ENCODE measurements around the gene TRABD2A. TPM values are rescaled to one million over a fixed set of nuclear protein-coding genes. Genes with fewer than 3 reads are reported as not detected.

The TRABD2A gene
- total RNA-seq, result 1 to 10 TPM in 1 of 4 donors, under 1 TPM in 2, not detected in 1; 0.14 to 3.0 (median 0.29) TPM

- Histone ChIP-seq H3K4me1 (peaks cover 0 to 20% of the 10 kb centered on the region in 2 donors), H3K9me3 (no peaks in the 10 kb centered on the region), H3K27me3 (peaks cover 0 to 6% of the 10 kb centered on the region in 2 donors), H3K36me3 (no peaks in the 10 kb centered on the region), H3K27ac (no peak within 1 kb of the TSS), H3K4me3 (peak within 1 kb of the TSS; percentile 24 to 43)
- no peak for DNase-seq
- no peak for TF ChIP-seq CTCF (IDR thresholded peaks at IDR 0.05)
- TF ChIP-seq POLR2A (IDR thresholded peaks at IDR 0.05), result no peak
- intact Hi-C loops (cut with DNase I; ENCODE audit: low total_unique reads), result no loop called here
Observed at GRCh38 chr2:84880645-84881521, at the start of gene TRABD2A. TSS of gene TRABD2A (minus strand) at chr2:84881084. CDS start at chr2:84881039, 45 bp downstream.

- Histone ChIP-seq H3K9me3 (no peaks in the 10 kb centered on the region), H3K27me3 (no peaks in the 10 kb centered on the region), H3K36me3 (no peaks in the 10 kb centered on the region), H3K4me3 (no peak overlapping the region), H3K4me1 (no peaks in the 10 kb centered on the region), H3K27ac (no peak overlapping the region)
- TF ChIP-seq POLR2A (IDR thresholded peaks at IDR 0.05) (no peak), CTCF (IDR thresholded peaks at IDR 0.05) (no peak)
- intact Hi-C loops (cut with DNase I; ENCODE audit: low total_unique reads), result no loop called here
- DNase-seq, result no peak
Observed at GRCh38 chr2:84927275-84927627, 46.4 kb upstream of the TRABD2A start.

- intact Hi-C loops (cut with DNase I; ENCODE audit: low total_unique reads), result no loop called here
Observed at GRCh38 chr2:84925724-84926376, 45.0 kb upstream of the TRABD2A start.

GRCh38 chr2:84925336-84925723 is 44.4 kb upstream of the TRABD2A start:
- TF ChIP-seq CTCF (IDR thresholded peaks at IDR 0.05) (no peak), POLR2A (IDR thresholded peaks at IDR 0.05) (no peak)
- Histone ChIP-seq H3K9me3 (no peaks in the 10 kb centered on the region), H3K4me1 (peaks cover 0 to 3% of the 10 kb centered on the region in 2 donors), H3K4me3 (no peak overlapping the region), H3K27ac (peak overlapping the region; percentile 28), H3K36me3 (no peaks in the 10 kb centered on the region), H3K27me3 (no peaks in the 10 kb centered on the region)
- no peak for DNase-seq
- intact Hi-C loops (cut with DNase I; ENCODE audit: low total_unique reads), result no loop called here

More at GRCh38 chr2:84925724-84926376, 45.0 kb upstream of the TRABD2A start:
- Histone ChIP-seq H3K4me1 (no peaks in the 10 kb centered on the region), H3K4me3 (peak overlapping the region in 1 of 2 donors; percentile 34), H3K9me3 (no peaks in the 10 kb centered on the region), H3K27me3 (no peaks in the 10 kb centered on the region), H3K27ac (peak overlapping the region; percentile 28), H3K36me3 (no peaks in the 10 kb centered on the region)
- TF ChIP-seq CTCF (IDR thresholded peaks at IDR 0.05), result peak; percentile 75 to 92 (median 90)
- TF ChIP-seq POLR2A (IDR thresholded peaks at IDR 0.05), result peak in 1 of 2 donors; percentile 17
- DNase-seq, result peak; percentile 90

All from uterus (tissue), 4 donors.